WI38 (cell line): ENCODE measurements around the gene AQR.
"Not testable (repeated sequence)": the region's sequence is repeated elsewhere in the genome, so short reads cannot be mapped to it uniquely, and the experiment has no call there.

ENCODE experiments used
- H3K4me3 ChIP-seq: 2 replicates; pipeline ENCODE4 v1.5.1; 2011; ENCODE audit warnings: low read depth, mild to moderate bottlenecking, control low read depth, low read length
- TF ChIP-seq, protein P1 (sequence below): IDR thresholded peaks from 2 replicates; pipeline ENCODE4 v1.5.1; 2012; ENCODE audit warnings: low read depth, mild to moderate bottlenecking, control low read depth, low read length

Gene AQR

GRCh38 chr15:34933432-34933975 lies 36.0 kb downstream of the AQR start:
- H3K4me3 ChIP-seq, result no peak overlapping the region
- TF ChIP-seq, protein P1, sequence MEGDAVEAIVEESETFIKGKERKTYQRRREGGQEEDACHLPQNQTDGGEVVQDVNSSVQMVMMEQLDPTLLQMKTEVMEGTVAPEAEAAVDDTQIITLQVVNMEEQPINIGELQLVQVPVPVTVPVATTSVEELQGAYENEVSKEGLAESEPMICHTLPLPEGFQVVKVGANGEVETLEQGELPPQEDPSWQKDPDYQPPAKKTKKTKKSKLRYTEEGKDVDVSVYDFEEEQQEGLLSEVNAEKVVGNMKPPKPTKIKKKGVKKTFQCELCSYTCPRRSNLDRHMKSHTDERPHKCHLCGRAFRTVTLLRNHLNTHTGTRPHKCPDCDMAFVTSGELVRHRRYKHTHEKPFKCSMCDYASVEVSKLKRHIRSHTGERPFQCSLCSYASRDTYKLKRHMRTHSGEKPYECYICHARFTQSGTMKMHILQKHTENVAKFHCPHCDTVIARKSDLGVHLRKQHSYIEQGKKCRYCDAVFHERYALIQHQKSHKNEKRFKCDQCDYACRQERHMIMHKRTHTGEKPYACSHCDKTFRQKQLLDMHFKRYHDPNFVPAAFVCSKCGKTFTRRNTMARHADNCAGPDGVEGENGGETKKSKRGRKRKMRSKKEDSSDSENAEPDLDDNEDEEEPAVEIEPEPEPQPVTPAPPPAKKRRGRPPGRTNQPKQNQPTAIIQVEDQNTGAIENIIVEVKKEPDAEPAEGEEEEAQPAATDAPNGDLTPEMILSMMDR, result no peak

DNA sequence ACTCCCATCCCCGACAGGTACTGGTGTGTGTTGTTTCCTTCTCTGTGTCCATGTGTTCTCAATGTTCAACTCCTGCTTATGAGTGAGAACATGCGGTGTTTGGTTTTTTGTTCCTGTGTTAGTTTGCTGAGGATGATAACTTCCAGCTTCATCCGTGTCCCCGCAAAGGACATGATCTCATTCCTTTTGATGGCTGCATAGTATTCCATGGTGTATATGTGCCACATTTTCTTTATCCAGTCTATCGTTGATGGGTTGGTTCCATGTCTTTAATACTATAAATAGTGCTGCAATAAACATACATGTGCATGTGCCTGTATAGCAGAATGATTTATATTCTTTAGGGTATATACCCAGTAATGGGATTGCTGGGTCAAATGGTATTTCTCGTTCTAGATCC lies 41.2 kb downstream of the AQR start:
- H3K4me3 ChIP-seq, result not testable (repeated sequence)

DNA sequence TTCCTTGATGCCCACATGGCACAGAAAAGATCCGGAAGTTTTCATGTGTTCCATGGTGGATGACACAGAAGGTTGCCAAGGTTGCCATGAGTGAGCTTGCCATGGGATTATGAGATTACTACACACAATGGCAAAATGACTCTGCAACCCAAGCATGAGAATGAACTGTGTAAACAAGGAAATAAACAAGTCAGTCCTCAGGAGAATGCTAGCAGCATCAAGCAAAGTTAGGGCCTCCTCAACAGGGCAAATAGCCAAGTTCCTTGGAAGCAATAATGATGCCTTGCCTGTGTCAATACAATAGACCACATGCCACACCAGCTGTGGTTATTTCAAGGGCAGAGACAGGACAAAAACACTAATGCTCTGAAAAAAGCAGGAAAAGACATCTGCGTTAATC lies 41.8 kb downstream of the AQR start:
- H3K4me3 ChIP-seq, result no peak overlapping the region
- TF ChIP-seq, protein P1, result no peak

DNA sequence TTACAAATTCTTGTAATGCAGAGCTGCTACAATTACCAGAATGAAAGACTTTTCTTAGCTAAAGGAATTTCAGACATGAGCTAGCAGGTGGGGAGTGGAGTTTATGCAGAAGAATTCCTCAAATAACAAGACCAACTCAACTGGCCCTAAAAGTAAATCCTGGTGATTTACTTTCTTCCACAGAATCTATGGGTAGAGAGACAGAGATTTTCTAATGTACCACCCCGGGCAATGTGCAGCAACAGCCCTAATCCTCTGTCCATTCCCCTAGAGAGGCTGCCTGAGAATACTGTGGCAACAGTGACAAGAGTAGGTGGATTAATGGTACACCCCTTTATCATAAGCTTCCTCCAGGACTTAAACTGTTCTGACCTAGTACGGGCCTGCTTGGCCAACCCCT lies 55.2 kb downstream of the AQR start:
- no peak overlapping the region for H3K4me3 ChIP-seq
- TF ChIP-seq, protein P1, result no peak

DNA sequence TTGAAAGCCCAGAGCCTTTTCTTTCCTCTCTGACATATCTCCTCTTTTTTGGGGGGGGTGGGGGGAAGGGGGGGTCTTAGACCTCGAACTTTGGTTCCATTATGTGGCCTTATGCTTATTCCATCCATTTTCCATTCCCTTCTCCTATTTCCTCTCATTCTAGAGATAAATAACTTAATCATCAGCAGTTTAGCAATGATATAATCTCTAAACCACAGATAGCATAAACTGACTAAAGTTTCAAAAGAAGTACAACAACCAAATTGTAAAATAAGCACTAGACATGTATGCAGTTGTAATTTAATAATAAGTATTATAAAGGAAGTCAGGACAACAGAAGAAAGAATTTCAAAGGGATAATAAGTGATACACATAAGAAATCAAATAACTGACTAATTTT lies 64.5 kb downstream of the AQR start:
- TF ChIP-seq, protein P1, result no peak

GRCh38 chr15:34904527-34904926 lies 65.0 kb downstream of the AQR start:
- H3K4me3 ChIP-seq, result no peak overlapping the region
- TF ChIP-seq, protein P1, result no peak

More for the DNA sequence above, 64.5 kb downstream of the AQR start:
- H3K4me3 ChIP-seq, result no peak overlapping the region

GRCh38 chr15:34900748-34901147 lies 68.8 kb downstream of the AQR start:
- no peak overlapping the region for H3K4me3 ChIP-seq
- TF ChIP-seq, protein P1, result no peak

- no peak overlapping the region for H3K4me3 ChIP-seq
- TF ChIP-seq, protein P1, result no peak
Observed at GRCh38 chr15:34896183-34896582, 73.4 kb downstream of the AQR start.
